OCI-LY1 (cell line): ENCODE data around the gene HTT.

Experiments
- EZH2 ChIP-seq: fragments of 200-600 bp; sonication (generic), shearing (Covaris generic); IDR thresholded peaks from 2 replicates; pipeline ENCODE4 v1.8.0; 2017; ENCODE audit warnings: borderline replicate concordance, mixed run types, mild to moderate bottlenecking, antibody characterized with exemption, low read length, moderate library complexity, mixed read lengths
- TF ChIP-seq, protein P1 (sequence below): fragments of 200-600 bp; sonication (generic), shearing (Covaris generic); IDR thresholded peaks from 2 replicates; pipeline ENCODE4 v1.5.1; 2017; ENCODE audit warnings: mild to moderate bottlenecking, antibody characterized with exemption, low read length, moderate library complexity, mixed read lengths

DNA sequence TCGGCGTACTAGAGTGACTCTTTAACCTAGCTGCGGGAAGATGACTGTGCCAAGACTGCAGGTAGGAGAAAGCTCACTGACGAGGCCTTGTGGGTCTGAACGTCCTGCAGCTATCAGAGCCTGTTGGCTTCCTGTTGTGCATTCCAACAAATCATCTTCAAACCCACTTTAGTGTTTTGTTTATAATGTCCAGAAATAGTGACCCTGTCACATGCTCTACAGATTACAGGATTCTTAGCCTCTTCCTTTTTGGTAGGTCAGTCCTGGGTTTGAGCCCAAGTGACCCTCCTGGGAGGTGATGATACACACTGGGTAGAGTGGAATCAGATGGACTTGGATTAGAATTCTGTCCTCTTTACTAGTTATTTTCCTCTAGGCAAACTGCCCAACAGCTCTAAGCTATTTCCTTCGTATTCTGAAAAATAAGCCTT lies 33.2 kb downstream of the HTT start:
- TF ChIP-seq, protein P1, sequence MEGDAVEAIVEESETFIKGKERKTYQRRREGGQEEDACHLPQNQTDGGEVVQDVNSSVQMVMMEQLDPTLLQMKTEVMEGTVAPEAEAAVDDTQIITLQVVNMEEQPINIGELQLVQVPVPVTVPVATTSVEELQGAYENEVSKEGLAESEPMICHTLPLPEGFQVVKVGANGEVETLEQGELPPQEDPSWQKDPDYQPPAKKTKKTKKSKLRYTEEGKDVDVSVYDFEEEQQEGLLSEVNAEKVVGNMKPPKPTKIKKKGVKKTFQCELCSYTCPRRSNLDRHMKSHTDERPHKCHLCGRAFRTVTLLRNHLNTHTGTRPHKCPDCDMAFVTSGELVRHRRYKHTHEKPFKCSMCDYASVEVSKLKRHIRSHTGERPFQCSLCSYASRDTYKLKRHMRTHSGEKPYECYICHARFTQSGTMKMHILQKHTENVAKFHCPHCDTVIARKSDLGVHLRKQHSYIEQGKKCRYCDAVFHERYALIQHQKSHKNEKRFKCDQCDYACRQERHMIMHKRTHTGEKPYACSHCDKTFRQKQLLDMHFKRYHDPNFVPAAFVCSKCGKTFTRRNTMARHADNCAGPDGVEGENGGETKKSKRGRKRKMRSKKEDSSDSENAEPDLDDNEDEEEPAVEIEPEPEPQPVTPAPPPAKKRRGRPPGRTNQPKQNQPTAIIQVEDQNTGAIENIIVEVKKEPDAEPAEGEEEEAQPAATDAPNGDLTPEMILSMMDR, result no peak
- TF ChIP-seq EZH2, result no peak
